ENCODE data around the gene FUT3.
"Not testable (repeated sequence)": the region's sequence is repeated elsewhere in the genome, so short reads cannot be mapped to it uniquely, and the experiment has no call there.

FUT3 gene

DNA sequence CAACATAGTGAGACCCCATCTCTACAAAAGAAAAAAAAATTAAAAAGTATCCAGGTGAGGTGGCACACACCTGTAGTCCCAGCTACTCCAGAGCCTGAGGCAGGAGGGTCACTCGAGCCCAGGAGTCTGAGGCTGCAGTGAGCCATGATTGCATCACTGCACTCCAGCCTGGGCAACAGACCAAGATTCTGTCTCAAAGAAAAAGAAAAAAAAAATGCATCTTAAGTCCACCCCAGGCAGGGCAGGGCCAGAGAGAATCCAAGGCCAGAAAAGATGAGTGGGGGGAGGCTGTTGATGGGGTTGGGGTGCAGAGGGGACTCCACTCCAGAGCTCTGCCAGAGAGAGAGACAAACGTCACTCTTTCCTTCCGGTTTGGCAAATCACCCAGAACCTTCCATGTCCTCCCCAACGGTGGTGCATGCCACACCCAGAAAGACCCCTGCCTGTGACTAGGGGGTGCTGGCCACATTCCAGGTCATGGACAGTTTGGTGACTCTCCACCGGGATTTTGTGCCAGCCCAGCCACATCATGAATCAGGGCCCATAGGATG lies 431 bp downstream of the FUT3 start:
- Histone ChIP-seq H3K27me3 (ENCODE audit: low read length) (no peaks in the 10 kb centered on the region), H4K20me1 (ENCODE audit: low read depth, low read length) (no peaks in the 10 kb centered on the region), H3K79me2 (ENCODE audit: insufficient read depth, low read length) (no peaks in the 10 kb centered on the region), H3K9me3 (ENCODE audit: insufficient read depth, low read length) (no peaks in the 10 kb centered on the region), H3K36me3 (ENCODE audit: low read length) (no peaks in the 10 kb centered on the region), H3K27ac (ENCODE audit: low read depth, low read length) (no peak overlapping the region), H3K9ac (ENCODE audit: low read length) (no peak overlapping the region), H3K4me2 (ENCODE audit: low read depth, low read length, poor library complexity, severe bottlenecking) (no peak overlapping the region), H3K4me3 (ENCODE audit: insufficient read depth, low read length, poor library complexity, severe bottlenecking) (no peak overlapping the region), H2AFZ (ENCODE audit: low read depth, low read length, severe bottlenecking) (no peak overlapping the region), H3K9me2 (replicated peaks; ENCODE audit: insufficient read depth, low read length) (no peaks in the 10 kb centered on the region), H3F3A (ENCODE audit: insufficient read depth) (no peaks in the 10 kb centered on the region)
- TF ChIP-seq, protein P1, sequence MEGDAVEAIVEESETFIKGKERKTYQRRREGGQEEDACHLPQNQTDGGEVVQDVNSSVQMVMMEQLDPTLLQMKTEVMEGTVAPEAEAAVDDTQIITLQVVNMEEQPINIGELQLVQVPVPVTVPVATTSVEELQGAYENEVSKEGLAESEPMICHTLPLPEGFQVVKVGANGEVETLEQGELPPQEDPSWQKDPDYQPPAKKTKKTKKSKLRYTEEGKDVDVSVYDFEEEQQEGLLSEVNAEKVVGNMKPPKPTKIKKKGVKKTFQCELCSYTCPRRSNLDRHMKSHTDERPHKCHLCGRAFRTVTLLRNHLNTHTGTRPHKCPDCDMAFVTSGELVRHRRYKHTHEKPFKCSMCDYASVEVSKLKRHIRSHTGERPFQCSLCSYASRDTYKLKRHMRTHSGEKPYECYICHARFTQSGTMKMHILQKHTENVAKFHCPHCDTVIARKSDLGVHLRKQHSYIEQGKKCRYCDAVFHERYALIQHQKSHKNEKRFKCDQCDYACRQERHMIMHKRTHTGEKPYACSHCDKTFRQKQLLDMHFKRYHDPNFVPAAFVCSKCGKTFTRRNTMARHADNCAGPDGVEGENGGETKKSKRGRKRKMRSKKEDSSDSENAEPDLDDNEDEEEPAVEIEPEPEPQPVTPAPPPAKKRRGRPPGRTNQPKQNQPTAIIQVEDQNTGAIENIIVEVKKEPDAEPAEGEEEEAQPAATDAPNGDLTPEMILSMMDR (IDR thresholded peaks at IDR 0.05; ENCODE audit: insufficient read depth, low read length, poor library complexity, severe bottlenecking), result no peak
- no peak for TF ChIP-seq EZH2phosphoT487 (conservative IDR thresholded peaks at IDR 0.05; ENCODE audit: low read length)

DNA sequence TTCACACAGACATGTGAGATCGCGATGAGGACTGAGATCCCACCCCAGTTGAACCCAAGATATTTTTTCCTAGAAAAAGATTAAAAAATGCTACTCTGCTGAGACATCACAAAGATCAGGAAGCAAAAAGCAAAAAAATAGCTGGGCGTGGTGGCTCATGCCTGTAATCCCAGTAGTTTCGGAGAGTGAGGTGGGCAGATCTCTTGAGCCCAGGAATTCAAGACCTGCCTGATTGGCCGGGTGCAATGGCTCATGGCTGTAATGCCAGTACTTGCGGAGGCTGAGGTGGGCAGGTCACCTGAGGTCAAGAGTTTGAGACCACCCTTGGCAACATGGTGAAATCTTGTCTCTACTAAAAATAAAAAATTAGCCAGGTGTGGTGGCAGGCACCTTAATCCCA lies 1.1 kb downstream of the FUT3 start:
- no peaks in the 10 kb centered on the region for H3F3A ChIP-seq (ENCODE audit: insufficient read depth)
- H3K9me2 ChIP-seq (replicated peaks; ENCODE audit: insufficient read depth, low read length), result no peaks in the 10 kb centered on the region
- no peaks in the 10 kb centered on the region for H3K79me2 ChIP-seq (ENCODE audit: insufficient read depth, low read length)
- no peaks in the 10 kb centered on the region for H4K20me1 ChIP-seq (ENCODE audit: low read depth, low read length)
- no peak overlapping the region for H3K27ac ChIP-seq (ENCODE audit: low read depth, low read length)
- TF ChIP-seq, protein P1 (IDR thresholded peaks at IDR 0.05; ENCODE audit: insufficient read depth, low read length, poor library complexity, severe bottlenecking), result no peak
- no peak for TF ChIP-seq EZH2phosphoT487 (conservative IDR thresholded peaks at IDR 0.05; ENCODE audit: low read length)
- no peak overlapping the region for H2AFZ ChIP-seq (ENCODE audit: low read depth, low read length, severe bottlenecking)
- no peak overlapping the region for H3K9ac ChIP-seq (ENCODE audit: low read length)
- no peaks in the 10 kb centered on the region for H3K36me3 ChIP-seq (ENCODE audit: low read length)
- no peak overlapping the region for H3K4me3 ChIP-seq (ENCODE audit: insufficient read depth, low read length, poor library complexity, severe bottlenecking)
- no peaks in the 10 kb centered on the region for H3K27me3 ChIP-seq (ENCODE audit: low read length)
- no peak overlapping the region for H3K4me2 ChIP-seq (ENCODE audit: low read depth, low read length, poor library complexity, severe bottlenecking)
- no peaks in the 10 kb centered on the region for H3K9me3 ChIP-seq (ENCODE audit: insufficient read depth, low read length)

DNA sequence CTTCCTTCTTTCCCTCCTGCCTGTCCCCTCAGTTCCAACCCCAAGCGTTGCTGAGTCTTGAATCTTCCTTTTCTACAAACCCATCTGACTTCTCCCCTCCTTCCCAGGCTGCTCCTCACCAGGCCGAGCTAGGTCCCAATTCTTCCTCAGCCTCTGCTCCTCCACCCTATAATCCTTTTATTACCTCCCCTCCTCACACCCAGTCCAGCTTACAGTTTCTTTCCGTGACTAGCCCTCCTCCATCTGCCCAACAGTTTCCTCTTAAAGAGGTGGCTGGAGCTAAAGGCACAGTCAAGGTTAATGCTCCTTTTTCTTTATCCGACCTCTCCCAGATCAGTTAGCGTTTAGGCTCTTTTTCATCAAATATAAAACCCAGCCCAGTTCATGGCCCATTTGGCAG lies 2.6 kb downstream of the FUT3 start:
- H3K9ac ChIP-seq (ENCODE audit: low read length); H3K4me3 ChIP-seq (ENCODE audit: insufficient read depth, low read length, poor library complexity, severe bottlenecking): not testable (repeated sequence)

DNA sequence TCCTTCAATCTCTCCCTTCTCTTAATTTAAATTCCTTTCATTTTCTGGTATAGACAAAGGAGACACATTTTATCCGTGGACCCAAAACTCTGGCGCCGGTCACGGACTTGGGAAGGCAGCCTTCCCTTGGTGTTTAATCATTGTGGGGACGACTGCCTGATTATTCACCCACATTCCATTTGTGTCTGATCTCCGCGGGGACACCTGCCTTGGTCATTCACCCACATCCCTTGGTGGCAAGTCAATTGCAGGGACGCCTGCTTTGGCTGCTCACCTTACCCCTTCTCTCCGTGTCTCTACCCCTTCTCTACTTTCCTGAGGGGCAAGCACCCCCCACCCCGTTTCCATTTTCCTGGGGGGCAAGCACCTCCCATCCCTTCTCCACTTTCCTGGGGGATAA lies 3.4 kb downstream of the FUT3 start:
- H3K27ac ChIP-seq (ENCODE audit: low read depth, low read length); H3K36me3 ChIP-seq (ENCODE audit: low read length); H3F3A ChIP-seq (ENCODE audit: insufficient read depth); H2AFZ ChIP-seq (ENCODE audit: low read depth, low read length, severe bottlenecking); H3K9me2 ChIP-seq (replicated peaks; ENCODE audit: insufficient read depth, low read length); H3K4me2 ChIP-seq (ENCODE audit: low read depth, low read length, poor library complexity, severe bottlenecking); H3K79me2 ChIP-seq (ENCODE audit: insufficient read depth, low read length); H3K9me3 ChIP-seq (ENCODE audit: insufficient read depth, low read length); H3K27me3 ChIP-seq (ENCODE audit: low read length); H3K9ac ChIP-seq (ENCODE audit: low read length); H4K20me1 ChIP-seq (ENCODE audit: low read depth, low read length); H3K4me3 ChIP-seq (ENCODE audit: insufficient read depth, low read length, poor library complexity, severe bottlenecking): not testable (repeated sequence)

More for the DNA sequence above, 2.6 kb downstream of the FUT3 start:
- not testable (repeated sequence) for H3K27me3 ChIP-seq (ENCODE audit: low read length); H2AFZ ChIP-seq (ENCODE audit: low read depth, low read length, severe bottlenecking); H3K27ac ChIP-seq (ENCODE audit: low read depth, low read length); H4K20me1 ChIP-seq (ENCODE audit: low read depth, low read length); H3K4me2 ChIP-seq (ENCODE audit: low read depth, low read length, poor library complexity, severe bottlenecking); H3K9me3 ChIP-seq (ENCODE audit: insufficient read depth, low read length); H3K9me2 ChIP-seq (replicated peaks; ENCODE audit: insufficient read depth, low read length); H3K79me2 ChIP-seq (ENCODE audit: insufficient read depth, low read length); H3K36me3 ChIP-seq (ENCODE audit: low read length); H3F3A ChIP-seq (ENCODE audit: insufficient read depth)

Data from SU-DHL-6 (cell line).